ENCODE data around the gene FAM209A. TPM values are rescaled to one million over a fixed set of nuclear protein-coding genes. Genes with fewer than 3 reads are reported as not detected.

Gene FAM209A
- total RNA-seq, 1 experiment from 2014 or later = 0.34 TPM

- RAD21 ChIA-PET (ENCODE audit: low non-redundant PET in 1 of 2, low total read pairs in 2 of 2, uncharacterized antibody in 2 of 2, unreplicated experiment in 2 of 2) = no interaction called here
- TF ChIP-seq EZH2 (IDR thresholded peaks at IDR 0.05) (no peak), MAX (IDR thresholded peaks at IDR 0.05) (no peak), RAD21 (IDR thresholded peaks at IDR 0.05; ENCODE audit: low read depth) (no peak), JUND (IDR thresholded peaks at IDR 0.05) (no peak), ZFX (IDR thresholded peaks at IDR 0.05) (no peak), EZH2phosphoT487 (IDR thresholded peaks at IDR 0.05; ENCODE audit: borderline replicate concordance) (no peak), TCF7L2 (IDR thresholded peaks at IDR 0.05; ENCODE audit: borderline replicate concordance, extremely low read depth, insufficient read depth, insufficient read length) (no peak), POLR2AphosphoS5 (IDR thresholded peaks at IDR 0.05; ENCODE audit: low read depth, low read length) (no peak), CEBPB (IDR thresholded peaks at IDR 0.05; ENCODE audit: low read depth) (no peak), POLR2A (IDR thresholded peaks at IDR 0.05; ENCODE audit: borderline replicate concordance, extremely low read depth, insufficient read depth, insufficient read length) (no peak), CBX3 (IDR thresholded peaks at IDR 0.05; ENCODE audit: low read depth) (no peak)
- Histone ChIP-seq H3K79me2 (ENCODE audit: insufficient read depth, low read length) (peaks cover 7% of the 10 kb centered on the region; the same call in 1 of the 2 replicates), H2AFZ (ENCODE audit: low read depth, low read length, poor library complexity, severe bottlenecking) (no peak overlapping the region), H3K27me3 (ENCODE audit: insufficient read depth, low read length) (no peaks in the 10 kb centered on the region), H4K20me1 (ENCODE audit: insufficient read depth) (no peaks in the 10 kb centered on the region), H3K36me3 (ENCODE audit: control insufficient read depth in 1 of 2, insufficient read depth in 2 of 2, low read length in 2 of 2) (peaks cover 0 to 3% of the 10 kb centered on the region in 2 experiments; a peak in 1 of 4 replicates), H3K9me3 (ENCODE audit: control insufficient read depth in 1 of 2, insufficient read depth in 1 of 2, low read depth in 1 of 2, low read length in 2 of 2) (no peaks in the 10 kb centered on the region), H3K27ac (ENCODE audit: low read depth, low read length) (no peak overlapping the region), H3K9ac (ENCODE audit: low read length) (no peak overlapping the region), H3K4me3 (replicated peaks in 1 of 2; ENCODE audit: low read depth in 1 of 2, low read length in 2 of 2) (no peak overlapping the region), H3K9me2 (ENCODE audit: insufficient read depth) (no peaks in the 10 kb centered on the region), H3K4me2 (ENCODE audit: low read length) (no peak overlapping the region), H3K4me1 (ENCODE audit: control insufficient read depth in 1 of 2, insufficient read depth in 2 of 2, low read length in 2 of 2) (no peaks in the 10 kb centered on the region)
- BruUV-seq (replicated peaks) = no TSS peak
- ATAC-seq (no peak), DNase-seq (ENCODE audit: low read depth, low spot score) (no peak)
- CTCF ChIA-PET = no interaction called here
- intact Hi-C loops (cut with micrococcal nuclease) = no loop called here
- POLR2A ChIA-PET = no interaction called here
Observed at GRCh38 chr20:56501116-56501515, 23.4 kb upstream of the FAM209A start.

GRCh38 chr20:56503916-56504315 lies 20.6 kb upstream of the FAM209A start:
- ChIA-PET RAD21 (ENCODE audit: low non-redundant PET in 1 of 2, low total read pairs in 2 of 2, uncharacterized antibody in 2 of 2, unreplicated experiment in 2 of 2) (interaction anchor here in 1 of 2 experiments (0.6 kb wide), 1 partner anchor 31 kb away, joined by 3 read pairs; no protein-coding TSS in a partner anchor), CTCF (no interaction called here)
- TF ChIP-seq ATF3 (IDR thresholded peaks at IDR 0.05) = no peak
- no peak for TF ChIP-seq EGR1 (IDR thresholded peaks at IDR 0.05; ENCODE audit: low read depth)
- TF ChIP-seq TCF7L2 (IDR thresholded peaks at IDR 0.05; ENCODE audit: borderline replicate concordance, extremely low read depth, insufficient read depth, insufficient read length) = no peak
- TF ChIP-seq CTCF (IDR thresholded peaks at IDR 0.05 in 2 of 3, conservative IDR thresholded peaks at IDR 0.05 in 1 of 3; ENCODE audit: borderline replicate concordance in 1 of 3, insufficient read depth in 1 of 3, low read depth in 2 of 3, low read length in 2 of 3) = no peak
- no peak for TF ChIP-seq SIN3A (IDR thresholded peaks at IDR 0.05; ENCODE audit: low read depth)
- TF ChIP-seq SP1 (IDR thresholded peaks at IDR 0.05; ENCODE audit: low read depth) = no peak
- TF ChIP-seq ZBTB33 (IDR thresholded peaks at IDR 0.05; ENCODE audit: extremely low read depth, insufficient replicate concordance, low read length) = no peak
- TF ChIP-seq ZNF274 (IDR thresholded peaks at IDR 0.05; ENCODE audit: low read depth, low read length) = no peak
- no peak for TF ChIP-seq MAX (IDR thresholded peaks at IDR 0.05)

More at GRCh38 chr20:56503916-56504315, 20.6 kb upstream of the FAM209A start:
- H3K9me2 ChIP-seq (ENCODE audit: insufficient read depth) = no peaks in the 10 kb centered on the region
- POLR2A ChIA-PET = no interaction called here
- no peak overlapping the region for H3K4me2 ChIP-seq (ENCODE audit: low read length)
- intact Hi-C loops (cut with micrococcal nuclease) = no loop called here
- no peak overlapping the region for H3K27ac ChIP-seq (ENCODE audit: low read depth, low read length)
- no peaks in the 10 kb centered on the region for H3K9me3 ChIP-seq (ENCODE audit: control insufficient read depth in 1 of 2, insufficient read depth in 1 of 2, low read depth in 1 of 2, low read length in 2 of 2)
- ATAC-seq (no peak), DNase-seq (ENCODE audit: low read depth, low spot score) (no peak)
- no peaks in the 10 kb centered on the region for H4K20me1 ChIP-seq (ENCODE audit: insufficient read depth)
- peaks cover 15% of the 10 kb centered on the region; the same call in 1 of the 2 replicates for H3K79me2 ChIP-seq (ENCODE audit: insufficient read depth, low read length)
- H3K4me3 ChIP-seq (replicated peaks in 1 of 2; ENCODE audit: low read depth in 1 of 2, low read length in 2 of 2) = no peak overlapping the region
- BruUV-seq (replicated peaks) = no TSS peak
- H3K9ac ChIP-seq (ENCODE audit: low read length) = no peak overlapping the region
- H3K36me3 ChIP-seq (ENCODE audit: control insufficient read depth in 1 of 2, insufficient read depth in 2 of 2, low read length in 2 of 2) = 0 out of 4 replicates have a peak, but pooled peaks cover 0 to 3% of the 10 kb centered on the region in 2 experiments
- H3K4me1 ChIP-seq (ENCODE audit: control insufficient read depth in 1 of 2, insufficient read depth in 2 of 2, low read length in 2 of 2) = no peaks in the 10 kb centered on the region
- no peaks in the 10 kb centered on the region for H3K27me3 ChIP-seq (ENCODE audit: insufficient read depth, low read length)
- H2AFZ ChIP-seq (ENCODE audit: low read depth, low read length, poor library complexity, severe bottlenecking) = no peak overlapping the region
